ENCODE results near the gene JTB. TPM values are rescaled to one million over a fixed set of nuclear protein-coding genes. Genes with fewer than 3 reads are reported as not detected.

The JTB gene
- polyA plus RNA-seq, 1 experiment, result 227 TPM

- Histone ChIP-seq H3K4me3 (ENCODE audit: low read depth, low read length) (no peak overlapping the region), H3K27me3 (ENCODE audit: control insufficient read depth, insufficient read depth, low read length) (no peaks in the 10 kb centered on the region), H3K36me3 (ENCODE audit: control insufficient read depth, insufficient read depth, low read length) (peaks cover 3% of the 10 kb centered on the region)
- DNase-seq (ENCODE audit: low read depth), result no peak
- ChIA-PET CTCF (interaction anchor here (0.6 to 3.8 kb wide), 6 partner anchors 9 to 172 kb away, joined by 3 to 26 read pairs (median 8); partner anchors contain the start of genes DENND4B, JTB and RAB13), POLR2A (interaction anchor here (0.5 kb wide), 1 partner anchor 8 kb away, joined by 3 read pairs; the partner anchor contains the start of gene JTB)
- TF ChIP-seq CTCF (IDR thresholded peaks at IDR 0.05; ENCODE audit: insufficient read depth, low read depth, low read length), result no peak
Observed at GRCh38 chr1:153968972-153969371, 8.5 kb downstream of the JTB start.

GRCh38 chr1:153968408-153968807 lies 9.1 kb downstream of the JTB start:
- H3K4me3 ChIP-seq (ENCODE audit: low read depth, low read length), result peak overlapping the region; percentile 53
- ChIA-PET CTCF (interaction anchor here (0.6 to 3.8 kb wide), 8 partner anchors 7 to 176 kb away, joined by 3 to 26 read pairs (median 8); partner anchors contain the start of genes DENND4B, JTB and RAB13), POLR2A (interaction anchor here (1.6 kb wide), 1 partner anchor 22 kb away, joined by 6 read pairs; the partner anchor contains the start of gene RPS27)
- no peaks in the 10 kb centered on the region for H3K27me3 ChIP-seq (ENCODE audit: control insufficient read depth, insufficient read depth, low read length)
- no peak for DNase-seq (ENCODE audit: low read depth)
- no peaks in the 10 kb centered on the region for H3K36me3 ChIP-seq (ENCODE audit: control insufficient read depth, insufficient read depth, low read length)
- no peak for TF ChIP-seq CTCF (IDR thresholded peaks at IDR 0.05; ENCODE audit: insufficient read depth, low read depth, low read length)

- CTCF ChIA-PET, result interaction anchor here (0.7 to 3.8 kb wide), 12 partner anchors 8 to 296 kb away, joined by 3 to 26 read pairs (median 4); partner anchors contain the start of genes DENND4B, JTB, RAB13 and RPS27
- POLR2A ChIA-PET, result interaction anchor here (0.5 to 1.9 kb wide), 3 partner anchors 10 to 58 kb away, joined by 5 to 17 read pairs (median 6); partner anchors contain the start of genes JTB and RPS27
- Histone ChIP-seq H3K36me3 (ENCODE audit: control insufficient read depth, insufficient read depth, low read length) (no peaks in the 10 kb centered on the region), H3K27me3 (ENCODE audit: control insufficient read depth, insufficient read depth, low read length) (no peaks in the 10 kb centered on the region), H3K4me3 (ENCODE audit: low read depth, low read length) (peak overlapping the region; percentile 53)
- TF ChIP-seq CTCF (IDR thresholded peaks at IDR 0.05; ENCODE audit: insufficient read depth, low read depth, low read length), result no peak
- DNase-seq (ENCODE audit: low read depth), result no peak
Observed at GRCh38 chr1:153968000-153968363, 9.5 kb downstream of the JTB start.

- CTCF ChIA-PET, result interaction anchor here (0.7 to 3.8 kb wide), 13 partner anchors 8 to 295 kb away, joined by 3 to 26 read pairs (median 4); partner anchors contain the start of genes DENND4B, GATAD2B, JTB and RAB13
- no peaks in the 10 kb centered on the region for H3K36me3 ChIP-seq (ENCODE audit: control insufficient read depth, insufficient read depth, low read length)
- H3K4me3 ChIP-seq (ENCODE audit: low read depth, low read length), result peak within 1 kb of the TSS; percentile 53
- no peaks in the 10 kb centered on the region for H3K27me3 ChIP-seq (ENCODE audit: control insufficient read depth, insufficient read depth, low read length)
- DNase-seq (ENCODE audit: low read depth), result peak; percentile 88
- POLR2A ChIA-PET, result interaction anchor here (0.5 to 1.9 kb wide), 4 partner anchors 10 to 57 kb away, joined by 4 to 17 read pairs (median 6); partner anchors contain the start of genes JTB, RAB13 and RPS27
- peak; percentile 58 for TF ChIP-seq CTCF (IDR thresholded peaks at IDR 0.05; ENCODE audit: insufficient read depth, low read depth, low read length)
Observed at GRCh38 chr1:153967107-153967999, 10.1 kb downstream of the JTB start, which contains the start of gene CREB3L4. TSS of gene CREB3L4 (plus strand) at chr1:153967902. CDS start at chr1:153968526, 624 bp downstream.

Data from BJ (cell line).